ENCODE results near the gene ZNF837.
"Not testable (repeated sequence)": the region's sequence is repeated elsewhere in the genome, so short reads cannot be mapped to it uniquely, and the experiment has no call there.

ZNF837 gene

GRCh38 chr19:58380662-58381459 lies at the start of gene ZNF837:
TSS of gene ZNF837 (minus strand) at chr19:58381030. CDS start at chr19:58369332, 11,698 bp downstream.
- FAIRE-seq (peak; percentile 53), DNase-seq (ENCODE audit: insufficient read length, low spot score) (peak; percentile 99)

GRCh38 chr19:58429745-58430144 lies 48.9 kb upstream of the ZNF837 start:
- no peak for TF ChIP-seq POLR2A (IDR thresholded peaks at IDR 0.05; ENCODE audit: low read depth, low read length)
- FAIRE-seq, result no peak
- DNase-seq (ENCODE audit: insufficient read length, low spot score), result no peak

More at GRCh38 chr19:58380662-58381459, at the start of gene ZNF837:
- TF ChIP-seq POLR2A (IDR thresholded peaks at IDR 0.05; ENCODE audit: low read depth, low read length), result peak; percentile 83

GRCh38 chr19:58428617-58429016 lies 47.8 kb upstream of the ZNF837 start:
- TF ChIP-seq POLR2A (IDR thresholded peaks at IDR 0.05; ENCODE audit: low read depth, low read length), result no peak
- no peak for DNase-seq (ENCODE audit: insufficient read length, low spot score)
- FAIRE-seq, result no peak

- no peak for DNase-seq (ENCODE audit: insufficient read length, low spot score)
- FAIRE-seq, result no peak
- TF ChIP-seq POLR2A (IDR thresholded peaks at IDR 0.05; ENCODE audit: low read depth, low read length), result no peak
Observed at GRCh38 chr19:58417071-58417470, 36.2 kb upstream of the ZNF837 start.

- no peak for DNase-seq (ENCODE audit: insufficient read length, low spot score)
- no peak for FAIRE-seq
- no peak for TF ChIP-seq POLR2A (IDR thresholded peaks at IDR 0.05; ENCODE audit: low read depth, low read length)
Observed at GRCh38 chr19:58416604-58417003, 35.8 kb upstream of the ZNF837 start.

GRCh38 chr19:58409010-58409790 lies 28.4 kb upstream of the ZNF837 start:
- DNase-seq (ENCODE audit: insufficient read length, low spot score), result no peak
- peak; percentile 37; the same call in 1 of the 2 replicates for TF ChIP-seq POLR2A (IDR thresholded peaks at IDR 0.05; ENCODE audit: low read depth, low read length)
- FAIRE-seq, result no peak

- FAIRE-seq (no peak), DNase-seq (ENCODE audit: insufficient read length, low spot score) (peak; percentile 95)
- peak; percentile 98 for TF ChIP-seq POLR2A (IDR thresholded peaks at IDR 0.05; ENCODE audit: low read depth, low read length)
Observed at GRCh38 chr19:58408152-58409009, 27.6 kb upstream of the ZNF837 start, which contains the start of gene ZNF584. TSS of gene ZNF584 (plus strand) at chr19:58408649. CDS start at chr19:58409148, 499 bp downstream.

- TF ChIP-seq POLR2A (IDR thresholded peaks at IDR 0.05; ENCODE audit: low read depth, low read length), result no peak
- DNase-seq (ENCODE audit: insufficient read length, low spot score) (no peak), FAIRE-seq (no peak)
Observed at GRCh38 chr19:58407658-58408151, 26.9 kb upstream of the ZNF837 start.

- FAIRE-seq (no peak), DNase-seq (ENCODE audit: insufficient read length, low spot score) (no peak)
- 0 out of 2 replicates have a peak, but pooled peaks have one; percentile 14 for TF ChIP-seq POLR2A (IDR thresholded peaks at IDR 0.05; ENCODE audit: low read depth, low read length)
Observed at GRCh38 chr19:58406818-58407657, 26.2 kb upstream of the ZNF837 start.

- DNase-seq (ENCODE audit: insufficient read length, low spot score); FAIRE-seq: not testable (repeated sequence)
Observed at GRCh38 chr19:58403920-58404478, 23.2 kb upstream of the ZNF837 start.

GRCh38 chr19:58401840-58402421 lies 21.1 kb upstream of the ZNF837 start:
- DNase-seq (ENCODE audit: insufficient read length, low spot score), result no peak
- no peak for TF ChIP-seq POLR2A (IDR thresholded peaks at IDR 0.05; ENCODE audit: low read depth, low read length)
- no peak for FAIRE-seq
